Stimulated activated CD8-positive, alpha-beta memory T cell treated with anti-CD3 and anti-CD28 coated beads, Interleukin-4, amount 100 ng/mL, for 1 hour (primary cell): ENCODE measurements around the gene ITGB8.
"Not testable (repeated sequence)": the region's sequence is repeated elsewhere in the genome, so short reads cannot be mapped to it uniquely, and the experiment has no call there.

Experiments used
- DNase-seq, 2 donors: peaks; one replicate each; pipeline ENCODE4 v3.0.0-alpha.2; 2020; ENCODE audit warnings: low read depth in 2 of 2, low spot score in 1 of 2

ITGB8 gene

GRCh38 chr7:20330239-20330927 lies at the start of gene ITGB8:
Gene ITGB8, plus strand, starts transcription at chr7:20330900. Its CDS starts 907 bp downstream, at chr7:20331807.
- DNase-seq, result no peak

- no peak for DNase-seq
These were observed 47.7 kb upstream of the ITGB8 start for GRCh38 chr7:20282959-20283358.

GRCh38 chr7:20283385-20283784 lies 47.3 kb upstream of the ITGB8 start:
- DNase-seq, result no peak

- no peak for DNase-seq
These were observed 46.5 kb upstream of the ITGB8 start for GRCh38 chr7:20284003-20284770.

GRCh38 chr7:20284771-20285143 lies 45.9 kb upstream of the ITGB8 start:
- no peak for DNase-seq

- DNase-seq, result no peak
These were observed 43.4 kb upstream of the ITGB8 start for GRCh38 chr7:20287317-20287716.

GRCh38 chr7:20288036-20288435 lies 42.7 kb upstream of the ITGB8 start:
- no peak for DNase-seq

GRCh38 chr7:20290505-20291111 lies 40.1 kb upstream of the ITGB8 start:
- no peak for DNase-seq

- DNase-seq, result no peak
These were observed 37.4 kb upstream of the ITGB8 start for GRCh38 chr7:20293336-20293735.

- no peak for DNase-seq
These were observed 34.3 kb upstream of the ITGB8 start for GRCh38 chr7:20296444-20296843.

- DNase-seq, result no peak
These were observed 33.8 kb upstream of the ITGB8 start for GRCh38 chr7:20296901-20297300.

GRCh38 chr7:20298486-20298901 lies 32.2 kb upstream of the ITGB8 start:
- DNase-seq, result no peak

GRCh38 chr7:20299145-20299544 lies 31.6 kb upstream of the ITGB8 start:
- no peak for DNase-seq

- no peak for DNase-seq
These were observed 30.9 kb upstream of the ITGB8 start for GRCh38 chr7:20299647-20300312.

- DNase-seq, result no peak
These were observed 29.3 kb upstream of the ITGB8 start for GRCh38 chr7:20301311-20301939.

- not testable (repeated sequence) for DNase-seq
These were observed 28.4 kb upstream of the ITGB8 start for GRCh38 chr7:20302300-20302699.

- no peak for DNase-seq
These were observed 27.8 kb upstream of the ITGB8 start for GRCh38 chr7:20302891-20303290.

- no peak for DNase-seq
These were observed 26.3 kb upstream of the ITGB8 start for GRCh38 chr7:20304366-20304765.

GRCh38 chr7:20305726-20306125 lies 25.0 kb upstream of the ITGB8 start:
- no peak for DNase-seq

- no peak for DNase-seq
These were observed 24.3 kb upstream of the ITGB8 start for GRCh38 chr7:20306180-20306946.
